Liver (tissue), 3 donors: ENCODE measurements around the gene PCYT1A.

Source experiments
- FOXA1 ChIP-seq: IDR thresholded peaks from 2 replicates; pipeline ENCODE4 v1.6.1; 2016; ENCODE audit warnings: antibody characterized with exemption
- GABPA ChIP-seq, 2 donors: IDR thresholded peaks in 1 of 2; conservative IDR thresholded peaks in 1 of 2; 2 replicates each; pipeline ENCODE4 v1.6.1; 2016; ENCODE audit warnings: antibody characterized with exemption in 2 of 2, mild to moderate bottlenecking in 1 of 2, moderate library complexity in 1 of 2
- JUND ChIP-seq, 2 donors: IDR thresholded peaks; 2 replicates each; pipeline ENCODE4 v1.6.1; 2016; ENCODE audit warnings: antibody characterized with exemption in 2 of 2
- RXRA ChIP-seq, 2 donors: IDR thresholded peaks; 2 replicates each; pipeline ENCODE4 v1.6.1; 2017 to 2018; ENCODE audit warnings: antibody characterized with exemption in 2 of 2, mild to moderate bottlenecking in 1 of 2
- TF ChIP-seq, protein P1 (sequence below): fragments of 150-350 bp; IDR thresholded peaks from 2 replicates; pipeline ENCODE4 v1.5.1; 2017; ENCODE audit warnings: improper control_type of control experiment, low read depth, low read length; ENCODE audit not compliant: missing input control
- TF ChIP-seq, protein P2 (sequence below): IDR thresholded peaks from 2 replicates; pipeline ENCODE4 v1.6.1; 2016; ENCODE audit warnings: antibody characterized with exemption
- TF ChIP-seq, protein P3 (sequence below): IDR thresholded peaks from 2 replicates; pipeline ENCODE4 v1.6.1; 2016; ENCODE audit warnings: antibody characterized with exemption, mild to moderate bottlenecking
- donor health status: healthy.
- donor health status: healthy.

DNA sequence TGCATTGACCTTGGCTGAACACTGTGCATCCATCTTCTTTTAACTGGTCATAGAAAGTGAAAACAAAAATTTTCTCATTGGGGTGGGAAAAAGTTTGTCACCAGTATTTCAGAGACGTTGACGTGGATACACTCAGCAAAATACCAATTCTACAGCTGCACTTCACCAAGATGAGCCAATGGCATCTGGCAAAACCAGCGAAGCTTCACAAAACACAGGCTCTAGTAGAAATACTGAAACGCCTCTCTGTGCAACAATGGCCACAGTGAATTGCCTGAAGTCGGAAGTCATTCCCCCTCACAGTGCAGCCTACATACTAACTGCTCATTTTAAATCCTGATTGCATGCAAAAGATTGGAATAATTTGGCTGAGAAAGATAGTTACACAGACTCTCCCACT lies 17.0 kb downstream of the PCYT1A start:
- no peak for TF ChIP-seq FOXA1
- TF ChIP-seq, protein P1, sequence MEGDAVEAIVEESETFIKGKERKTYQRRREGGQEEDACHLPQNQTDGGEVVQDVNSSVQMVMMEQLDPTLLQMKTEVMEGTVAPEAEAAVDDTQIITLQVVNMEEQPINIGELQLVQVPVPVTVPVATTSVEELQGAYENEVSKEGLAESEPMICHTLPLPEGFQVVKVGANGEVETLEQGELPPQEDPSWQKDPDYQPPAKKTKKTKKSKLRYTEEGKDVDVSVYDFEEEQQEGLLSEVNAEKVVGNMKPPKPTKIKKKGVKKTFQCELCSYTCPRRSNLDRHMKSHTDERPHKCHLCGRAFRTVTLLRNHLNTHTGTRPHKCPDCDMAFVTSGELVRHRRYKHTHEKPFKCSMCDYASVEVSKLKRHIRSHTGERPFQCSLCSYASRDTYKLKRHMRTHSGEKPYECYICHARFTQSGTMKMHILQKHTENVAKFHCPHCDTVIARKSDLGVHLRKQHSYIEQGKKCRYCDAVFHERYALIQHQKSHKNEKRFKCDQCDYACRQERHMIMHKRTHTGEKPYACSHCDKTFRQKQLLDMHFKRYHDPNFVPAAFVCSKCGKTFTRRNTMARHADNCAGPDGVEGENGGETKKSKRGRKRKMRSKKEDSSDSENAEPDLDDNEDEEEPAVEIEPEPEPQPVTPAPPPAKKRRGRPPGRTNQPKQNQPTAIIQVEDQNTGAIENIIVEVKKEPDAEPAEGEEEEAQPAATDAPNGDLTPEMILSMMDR, result no peak
- TF ChIP-seq, protein P2, sequence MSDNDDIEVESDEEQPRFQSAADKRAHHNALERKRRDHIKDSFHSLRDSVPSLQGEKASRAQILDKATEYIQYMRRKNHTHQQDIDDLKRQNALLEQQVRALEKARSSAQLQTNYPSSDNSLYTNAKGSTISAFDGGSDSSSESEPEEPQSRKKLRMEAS, result no peak
- no peak for TF ChIP-seq GABPA (IDR thresholded peaks at IDR 0.05 in 1 of 2, conservative IDR thresholded peaks at IDR 0.05 in 1 of 2)
- TF ChIP-seq, protein P3, sequence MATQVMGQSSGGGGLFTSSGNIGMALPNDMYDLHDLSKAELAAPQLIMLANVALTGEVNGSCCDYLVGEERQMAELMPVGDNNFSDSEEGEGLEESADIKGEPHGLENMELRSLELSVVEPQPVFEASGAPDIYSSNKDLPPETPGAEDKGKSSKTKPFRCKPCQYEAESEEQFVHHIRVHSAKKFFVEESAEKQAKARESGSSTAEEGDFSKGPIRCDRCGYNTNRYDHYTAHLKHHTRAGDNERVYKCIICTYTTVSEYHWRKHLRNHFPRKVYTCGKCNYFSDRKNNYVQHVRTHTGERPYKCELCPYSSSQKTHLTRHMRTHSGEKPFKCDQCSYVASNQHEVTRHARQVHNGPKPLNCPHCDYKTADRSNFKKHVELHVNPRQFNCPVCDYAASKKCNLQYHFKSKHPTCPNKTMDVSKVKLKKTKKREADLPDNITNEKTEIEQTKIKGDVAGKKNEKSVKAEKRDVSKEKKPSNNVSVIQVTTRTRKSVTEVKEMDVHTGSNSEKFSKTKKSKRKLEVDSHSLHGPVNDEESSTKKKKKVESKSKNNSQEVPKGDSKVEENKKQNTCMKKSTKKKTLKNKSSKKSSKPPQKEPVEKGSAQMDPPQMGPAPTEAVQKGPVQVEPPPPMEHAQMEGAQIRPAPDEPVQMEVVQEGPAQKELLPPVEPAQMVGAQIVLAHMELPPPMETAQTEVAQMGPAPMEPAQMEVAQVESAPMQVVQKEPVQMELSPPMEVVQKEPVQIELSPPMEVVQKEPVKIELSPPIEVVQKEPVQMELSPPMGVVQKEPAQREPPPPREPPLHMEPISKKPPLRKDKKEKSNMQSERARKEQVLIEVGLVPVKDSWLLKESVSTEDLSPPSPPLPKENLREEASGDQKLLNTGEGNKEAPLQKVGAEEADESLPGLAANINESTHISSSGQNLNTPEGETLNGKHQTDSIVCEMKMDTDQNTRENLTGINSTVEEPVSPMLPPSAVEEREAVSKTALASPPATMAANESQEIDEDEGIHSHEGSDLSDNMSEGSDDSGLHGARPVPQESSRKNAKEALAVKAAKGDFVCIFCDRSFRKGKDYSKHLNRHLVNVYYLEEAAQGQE, result no peak
- no peak for TF ChIP-seq JUND (IDR thresholded peaks at IDR 0.05)
- no peak for TF ChIP-seq RXRA (IDR thresholded peaks at IDR 0.05)
